GM19438 (cell line): ENCODE data around the gene TECRL.

Experiments
- ATAC-seq: cut with Tn5 transposase; IDR thresholded peaks from one replicate; pipeline ENCODE4 v1.9.1; 2021; ENCODE audit warnings: low read depth; ENCODE audit not compliant: unreplicated experiment

Gene TECRL, protein sequence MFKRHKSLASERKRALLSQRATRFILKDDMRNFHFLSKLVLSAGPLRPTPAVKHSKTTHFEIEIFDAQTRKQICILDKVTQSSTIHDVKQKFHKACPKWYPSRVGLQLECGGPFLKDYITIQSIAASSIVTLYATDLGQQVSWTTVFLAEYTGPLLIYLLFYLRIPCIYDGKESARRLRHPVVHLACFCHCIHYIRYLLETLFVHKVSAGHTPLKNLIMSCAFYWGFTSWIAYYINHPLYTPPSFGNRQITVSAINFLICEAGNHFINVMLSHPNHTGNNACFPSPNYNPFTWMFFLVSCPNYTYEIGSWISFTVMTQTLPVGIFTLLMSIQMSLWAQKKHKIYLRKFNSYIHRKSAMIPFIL

DNA sequence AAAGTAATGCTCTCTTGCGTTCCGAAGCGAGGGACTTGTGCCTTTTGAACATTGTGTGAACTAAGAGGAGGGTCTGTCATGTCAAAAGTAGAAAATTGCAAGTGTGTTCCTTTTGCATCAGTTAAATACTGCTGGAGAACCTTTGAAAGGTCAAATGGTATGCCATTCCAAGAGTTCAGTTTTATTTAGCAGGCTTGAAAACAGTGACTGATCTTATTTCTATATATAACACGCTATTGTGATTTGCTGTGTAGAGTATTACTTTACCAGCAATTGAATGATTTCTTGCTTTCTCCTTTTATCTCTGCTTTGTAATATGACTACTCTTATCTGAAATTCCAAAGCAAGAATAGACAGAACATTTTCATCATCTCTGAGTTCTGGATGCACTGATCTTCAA is at the start of gene TECRL:
TSS of gene TECRL (minus strand) at position 151 of the 400 bp plus-strand sequence. CDS start at position 52, 99 bp downstream.
- no peak for ATAC-seq

- ATAC-seq, result no peak
These were observed 23.4 kb upstream of the TECRL start for GRCh38 chr4:64432674-64433073.

DNA sequence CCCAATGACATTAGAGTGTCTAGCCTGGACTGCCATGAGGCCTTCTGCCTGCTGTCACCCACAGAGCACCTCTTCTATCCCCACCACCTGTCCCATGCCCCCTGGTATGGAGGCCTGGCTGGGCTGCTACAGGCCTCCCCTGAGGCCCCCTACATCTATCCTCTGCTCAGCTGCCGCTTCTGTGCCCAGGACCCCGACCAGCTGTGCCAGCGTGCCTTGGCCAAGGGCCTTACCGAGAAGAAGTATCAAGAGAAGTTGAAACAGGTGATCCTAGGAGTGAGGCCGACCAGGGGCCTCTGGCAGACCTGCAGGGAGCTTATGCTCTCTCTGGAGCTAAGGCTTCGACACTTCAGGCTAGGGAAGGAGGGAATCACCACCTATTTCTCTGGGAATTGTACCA is 21.7 kb upstream of the TECRL start:
- no peak for ATAC-seq

DNA sequence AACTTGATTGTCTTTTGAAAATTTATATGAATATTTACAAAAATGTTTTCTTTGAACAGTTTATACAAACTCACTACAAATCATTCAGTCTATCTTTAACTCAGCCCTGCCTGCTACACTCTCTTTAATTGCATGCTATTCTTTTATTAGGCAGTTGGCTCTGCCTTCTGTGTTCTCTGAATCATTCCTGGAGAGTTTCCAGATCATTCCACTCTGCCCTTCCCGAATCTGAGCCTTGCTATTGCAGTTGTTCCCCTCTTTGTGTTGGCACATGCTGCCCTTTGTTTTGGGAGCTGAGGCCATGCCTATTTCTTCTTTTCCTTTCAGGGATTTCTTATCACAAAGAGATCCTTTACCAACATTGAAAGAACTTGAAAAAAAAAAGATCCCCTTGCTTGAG is 8.7 kb upstream of the TECRL start:
- no peak for ATAC-seq

- ATAC-seq, result no peak
These were observed 2.2 kb downstream of the TECRL start for GRCh38 chr4:64407000-64407399.

GRCh38 chr4:64405761-64406160 is 3.5 kb downstream of the TECRL start:
- no peak for ATAC-seq

- ATAC-seq, result no peak
These were observed 6.6 kb downstream of the TECRL start for GRCh38 chr4:64402684-64403083.

DNA sequence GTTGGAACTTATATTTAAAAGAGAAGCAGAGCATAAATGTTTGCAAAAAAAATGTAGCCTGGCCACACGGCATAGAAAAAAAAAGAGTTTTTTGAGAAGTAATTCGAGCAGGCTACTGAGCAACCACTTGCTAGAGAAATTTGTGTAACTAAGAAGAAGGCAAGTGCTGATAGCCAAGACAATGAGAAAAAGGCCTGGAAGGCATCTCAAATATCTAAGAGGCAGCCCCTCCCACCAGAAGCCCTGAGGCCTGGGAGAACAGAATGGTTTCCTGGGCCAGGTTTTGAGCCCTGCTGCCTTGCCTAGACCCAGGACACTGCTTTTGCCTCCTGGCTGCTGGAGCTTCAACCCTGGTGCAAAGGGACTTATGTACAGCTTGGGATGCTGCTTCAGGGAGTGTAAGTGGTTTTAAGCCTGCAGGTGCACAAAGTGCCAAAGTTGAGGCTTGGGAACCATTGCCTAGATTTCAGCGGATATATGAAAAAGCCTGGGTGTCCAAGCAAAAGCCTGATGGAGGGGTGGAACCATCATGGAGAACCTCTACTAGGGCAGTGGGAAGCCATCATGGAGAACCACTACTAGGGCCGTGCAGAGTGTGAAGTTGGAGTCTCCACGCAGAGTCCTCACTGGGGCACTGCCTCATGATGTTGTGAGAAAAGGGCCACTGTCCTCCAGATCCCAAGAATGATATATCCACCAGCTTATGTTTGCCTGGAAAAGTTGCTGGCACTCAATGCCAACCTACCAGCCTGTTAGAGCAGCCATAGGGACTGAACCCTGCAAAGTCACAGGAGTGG is 9.7 kb downstream of the TECRL start:
- no peak for ATAC-seq

- no peak for ATAC-seq
These were observed 14.8 kb downstream of the TECRL start for GRCh38 chr4:64394469-64394868.

- no peak for ATAC-seq
These were observed 21.0 kb downstream of the TECRL start for GRCh38 chr4:64388252-64388651.

GRCh38 chr4:64385220-64385619 is 24.0 kb downstream of the TECRL start:
- no peak for ATAC-seq

DNA sequence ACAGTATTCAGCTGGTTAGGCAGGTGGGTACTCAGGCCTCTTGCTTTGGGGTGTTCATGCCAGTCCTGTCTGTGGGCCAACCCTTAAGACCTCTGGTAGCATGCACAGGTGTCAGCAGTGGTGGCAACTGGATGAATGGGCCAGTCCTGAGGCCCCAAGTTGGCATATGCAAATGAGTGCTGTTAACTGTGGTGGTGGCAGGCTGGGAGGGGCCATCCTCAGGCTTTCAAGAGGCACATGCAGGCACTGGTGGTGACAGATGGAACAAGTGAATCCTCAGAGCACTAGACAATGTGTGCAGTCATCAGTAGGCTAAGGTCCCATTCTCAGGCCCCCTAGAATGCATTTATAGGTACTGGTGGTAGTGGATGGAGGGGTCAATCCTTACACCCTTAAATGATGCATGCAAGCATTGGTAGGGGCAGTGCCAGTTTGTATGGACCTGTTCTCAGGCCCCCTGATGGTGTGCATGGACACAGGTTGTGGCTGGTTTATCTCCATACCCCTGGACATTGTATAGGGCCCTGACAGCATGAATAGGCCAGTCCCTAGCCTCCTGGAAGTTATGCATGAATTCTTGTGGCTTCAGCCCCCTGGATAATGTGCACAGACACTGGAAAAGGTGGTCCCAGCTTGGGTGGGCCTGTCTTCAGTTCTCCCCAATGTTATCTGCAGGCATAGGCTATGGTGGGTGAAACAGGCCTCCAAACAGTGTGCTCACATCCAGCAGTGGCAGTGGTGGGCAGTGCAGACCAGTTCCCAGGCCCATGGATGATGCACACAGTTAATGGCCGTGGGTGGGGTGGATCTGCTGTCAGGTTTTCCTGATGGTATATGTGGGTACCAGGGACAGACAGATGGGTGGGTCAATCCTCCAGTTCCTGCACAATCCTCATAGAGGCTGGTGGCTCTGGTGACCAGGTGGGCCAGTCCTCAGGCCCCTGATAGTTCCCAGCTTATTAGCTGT is 24.7 kb downstream of the TECRL start:
- ATAC-seq, result no peak

DNA sequence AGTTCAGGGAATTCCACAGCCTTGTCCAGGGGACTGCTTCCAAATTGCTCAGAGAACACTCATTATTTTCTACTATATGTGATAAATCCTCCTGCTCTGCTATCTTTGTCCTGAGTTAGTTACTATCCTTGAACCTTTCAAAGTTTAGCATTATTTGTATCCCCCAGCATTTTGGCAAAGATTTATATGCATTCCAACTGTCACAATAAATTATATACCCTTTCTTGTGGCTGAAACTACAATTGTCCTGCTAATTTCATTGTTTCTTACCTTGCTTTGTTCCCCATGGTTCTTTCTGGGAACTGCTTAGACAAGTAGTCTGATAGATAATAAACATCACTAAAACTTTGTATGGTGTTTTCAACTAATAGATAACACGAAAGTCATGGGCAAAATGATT is 40.5 kb downstream of the TECRL start:
- ATAC-seq, result no peak

DNA sequence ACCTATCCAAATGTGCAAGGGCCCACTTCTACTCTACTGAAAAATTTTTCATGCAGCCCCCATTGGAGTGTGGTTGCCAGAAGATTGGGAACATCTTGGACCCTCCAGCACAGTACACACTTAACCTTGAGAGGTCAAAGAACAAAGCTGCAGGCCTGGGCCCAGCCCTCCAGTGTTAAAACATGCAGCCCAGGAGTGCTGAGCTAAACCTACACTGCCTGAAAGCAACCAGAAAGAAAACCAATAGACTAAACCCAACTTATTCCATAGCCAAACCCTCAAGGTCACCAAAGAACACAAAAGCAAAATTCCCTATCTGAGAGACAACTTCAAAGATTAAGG is 47.9 kb downstream of the TECRL start:
- ATAC-seq, result no peak

- ATAC-seq, result no peak
These were observed 48.4 kb downstream of the TECRL start for GRCh38 chr4:64360664-64361398.

DNA sequence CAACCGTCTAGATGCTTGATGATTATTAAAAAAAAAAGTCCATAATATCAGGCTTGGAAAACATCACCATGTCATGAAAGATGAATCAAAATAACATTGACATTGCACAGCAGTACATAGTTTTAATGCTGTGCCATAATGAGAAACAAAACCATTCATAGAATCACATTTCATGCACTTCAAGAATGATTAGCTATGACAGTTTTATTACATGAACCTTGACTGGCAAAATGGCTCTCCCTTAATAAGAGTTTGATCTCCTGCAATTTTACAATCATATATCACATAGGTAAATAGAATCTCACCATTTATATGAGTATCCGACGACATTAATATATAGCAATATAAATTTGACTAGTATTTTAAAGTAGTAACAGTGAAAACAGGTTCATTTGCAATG is 49.8 kb downstream of the TECRL start:
- ATAC-seq, result no peak

GRCh38 chr4:64353904-64354303 is 55.3 kb downstream of the TECRL start:
- ATAC-seq, result no peak

DNA sequence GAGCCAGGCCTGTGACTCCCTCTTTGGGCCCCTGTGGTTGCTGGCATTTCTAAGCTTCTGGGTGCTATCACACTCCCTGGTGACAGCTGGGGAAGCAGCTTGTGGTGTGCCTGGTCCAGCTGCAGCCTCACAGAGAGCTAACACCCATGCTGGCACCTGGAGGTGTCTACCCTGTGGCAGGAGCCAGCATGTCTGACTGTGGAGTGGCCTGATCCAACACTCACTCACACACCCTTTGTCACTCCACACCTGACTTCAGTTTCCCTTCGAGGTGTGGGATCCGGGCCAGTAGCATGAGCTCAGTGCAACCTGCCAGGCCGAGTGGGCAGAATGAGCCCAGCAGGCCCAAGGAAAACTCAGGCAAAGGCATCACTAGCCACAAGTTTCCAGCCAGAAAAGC is 67.5 kb downstream of the TECRL start:
- ATAC-seq, result no peak

DNA sequence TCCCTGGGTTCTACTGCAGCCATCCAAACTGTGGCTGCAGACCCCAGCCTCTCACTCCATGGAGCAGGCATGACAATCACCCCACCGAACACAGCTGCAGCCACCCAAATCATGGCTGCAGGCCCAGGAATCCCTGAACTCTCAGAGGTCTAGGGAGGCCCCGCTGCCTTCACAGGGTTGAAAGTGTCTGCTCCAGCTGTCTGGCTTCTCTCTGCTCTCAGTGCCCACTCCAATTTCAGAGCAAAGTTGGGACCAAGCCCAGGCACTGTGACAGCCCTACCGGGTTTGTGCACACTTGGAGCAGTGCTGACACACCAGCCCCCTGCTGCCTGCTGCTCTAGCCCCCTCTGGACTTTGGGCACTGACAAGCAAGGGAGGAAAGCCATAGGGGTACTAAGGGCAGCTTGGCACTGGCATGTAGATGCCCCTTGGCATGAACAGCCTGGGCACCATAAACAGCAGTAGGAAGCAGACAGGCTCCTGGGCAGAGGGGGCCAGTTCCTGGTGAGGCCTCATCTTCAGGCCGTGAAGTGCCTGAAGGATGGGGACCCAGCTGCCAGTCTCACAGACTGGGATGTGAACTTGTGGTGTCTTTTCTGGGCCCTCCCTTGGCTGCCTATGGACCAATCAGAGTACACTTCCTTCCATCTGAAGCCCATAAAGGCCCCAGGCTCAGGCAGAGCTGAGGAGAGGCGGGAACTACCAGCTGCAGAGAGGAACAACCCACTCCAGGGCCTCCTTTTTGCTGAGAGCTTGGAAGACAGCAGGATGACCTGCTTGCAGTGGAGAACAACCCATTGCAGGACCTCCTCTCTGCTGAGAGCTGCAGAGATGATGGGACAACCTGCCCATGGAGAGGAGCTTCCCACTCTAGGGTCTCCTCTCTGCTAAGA is 68.8 kb downstream of the TECRL start:
- ATAC-seq, result no peak
